Measurements from ENCODE around the gene RNH1.

DNA sequence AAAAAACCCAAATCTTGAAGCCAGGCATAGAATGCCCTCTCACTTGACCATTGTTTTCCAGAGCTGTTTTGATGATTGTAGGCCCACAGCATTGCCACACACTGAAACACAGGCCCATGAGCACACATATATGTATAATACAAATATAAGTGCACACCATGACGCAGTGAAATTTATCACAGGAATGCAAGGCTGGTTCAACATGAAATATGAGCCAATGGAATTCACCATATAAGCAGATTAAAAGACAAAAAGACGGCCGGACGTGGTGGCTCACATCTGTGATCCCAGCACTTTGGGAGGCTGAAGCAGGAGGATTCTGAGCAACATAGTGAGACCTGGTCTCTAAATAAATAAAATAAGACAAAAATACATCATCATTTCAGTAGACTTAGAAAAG, 9.4 kb upstream of the RNH1 start:
- no peak for TF ChIP-seq EZH2phosphoT487 (conservative IDR thresholded peaks at IDR 0.05; ENCODE audit: low read length)
- TF ChIP-seq, protein P1, sequence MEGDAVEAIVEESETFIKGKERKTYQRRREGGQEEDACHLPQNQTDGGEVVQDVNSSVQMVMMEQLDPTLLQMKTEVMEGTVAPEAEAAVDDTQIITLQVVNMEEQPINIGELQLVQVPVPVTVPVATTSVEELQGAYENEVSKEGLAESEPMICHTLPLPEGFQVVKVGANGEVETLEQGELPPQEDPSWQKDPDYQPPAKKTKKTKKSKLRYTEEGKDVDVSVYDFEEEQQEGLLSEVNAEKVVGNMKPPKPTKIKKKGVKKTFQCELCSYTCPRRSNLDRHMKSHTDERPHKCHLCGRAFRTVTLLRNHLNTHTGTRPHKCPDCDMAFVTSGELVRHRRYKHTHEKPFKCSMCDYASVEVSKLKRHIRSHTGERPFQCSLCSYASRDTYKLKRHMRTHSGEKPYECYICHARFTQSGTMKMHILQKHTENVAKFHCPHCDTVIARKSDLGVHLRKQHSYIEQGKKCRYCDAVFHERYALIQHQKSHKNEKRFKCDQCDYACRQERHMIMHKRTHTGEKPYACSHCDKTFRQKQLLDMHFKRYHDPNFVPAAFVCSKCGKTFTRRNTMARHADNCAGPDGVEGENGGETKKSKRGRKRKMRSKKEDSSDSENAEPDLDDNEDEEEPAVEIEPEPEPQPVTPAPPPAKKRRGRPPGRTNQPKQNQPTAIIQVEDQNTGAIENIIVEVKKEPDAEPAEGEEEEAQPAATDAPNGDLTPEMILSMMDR (IDR thresholded peaks at IDR 0.05; ENCODE audit: insufficient read depth, low read length, poor library complexity, severe bottlenecking), result no peak
